Measurements from ENCODE around the gene NTRK3.

Gene NTRK3

DNA sequence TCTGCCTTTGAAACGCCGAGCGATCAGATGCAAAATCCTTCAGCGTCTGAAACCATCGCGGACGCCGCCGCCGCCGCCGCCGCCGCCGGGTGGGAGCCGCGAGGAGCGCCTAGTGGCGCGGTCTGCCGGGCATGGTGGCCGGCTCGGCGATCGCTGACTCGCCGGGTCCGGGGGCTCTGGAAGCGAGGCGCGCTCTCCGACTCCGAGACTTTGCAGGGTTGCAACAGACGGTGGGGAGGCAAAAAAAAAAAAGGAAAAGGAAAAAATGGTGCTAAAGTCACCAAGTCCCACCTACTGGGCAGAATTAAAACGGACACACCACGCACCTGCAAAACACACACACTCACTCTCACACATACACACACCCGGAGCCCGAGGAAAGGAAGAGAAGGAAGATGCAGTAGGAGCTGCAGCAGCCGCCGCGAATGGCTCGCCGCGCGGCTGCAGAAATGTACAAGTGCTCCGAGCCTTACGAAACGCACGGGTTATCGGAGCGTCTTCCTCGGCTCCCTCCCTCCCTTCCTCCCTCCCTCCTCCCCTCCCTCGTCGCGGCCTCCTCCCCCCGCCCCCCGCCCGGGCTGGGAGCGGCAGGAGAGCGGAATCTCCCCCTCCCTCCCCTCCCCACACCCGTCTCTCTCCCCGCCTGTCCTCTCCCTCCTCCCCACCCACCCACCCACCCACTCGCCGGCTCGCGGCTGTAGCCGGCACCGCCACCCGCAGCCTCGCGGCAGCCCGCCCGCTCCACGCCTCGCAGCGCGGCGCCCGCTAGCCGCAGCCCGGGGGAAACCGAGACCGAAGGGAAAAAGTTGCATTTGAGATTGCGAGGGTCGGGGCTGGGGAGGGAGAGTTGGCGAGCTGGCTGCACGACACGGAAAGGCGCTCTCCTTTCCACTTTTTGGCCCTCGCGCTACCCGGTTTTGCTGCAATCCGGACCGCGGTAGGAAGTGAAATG lies at the start of gene NTRK3:
NTRK3 (minus strand) TSS at position 461 of the 952 bp plus-strand sequence. CDS start 586 bp downstream, outside the sequence.
- TF ChIP-seq, protein P1, sequence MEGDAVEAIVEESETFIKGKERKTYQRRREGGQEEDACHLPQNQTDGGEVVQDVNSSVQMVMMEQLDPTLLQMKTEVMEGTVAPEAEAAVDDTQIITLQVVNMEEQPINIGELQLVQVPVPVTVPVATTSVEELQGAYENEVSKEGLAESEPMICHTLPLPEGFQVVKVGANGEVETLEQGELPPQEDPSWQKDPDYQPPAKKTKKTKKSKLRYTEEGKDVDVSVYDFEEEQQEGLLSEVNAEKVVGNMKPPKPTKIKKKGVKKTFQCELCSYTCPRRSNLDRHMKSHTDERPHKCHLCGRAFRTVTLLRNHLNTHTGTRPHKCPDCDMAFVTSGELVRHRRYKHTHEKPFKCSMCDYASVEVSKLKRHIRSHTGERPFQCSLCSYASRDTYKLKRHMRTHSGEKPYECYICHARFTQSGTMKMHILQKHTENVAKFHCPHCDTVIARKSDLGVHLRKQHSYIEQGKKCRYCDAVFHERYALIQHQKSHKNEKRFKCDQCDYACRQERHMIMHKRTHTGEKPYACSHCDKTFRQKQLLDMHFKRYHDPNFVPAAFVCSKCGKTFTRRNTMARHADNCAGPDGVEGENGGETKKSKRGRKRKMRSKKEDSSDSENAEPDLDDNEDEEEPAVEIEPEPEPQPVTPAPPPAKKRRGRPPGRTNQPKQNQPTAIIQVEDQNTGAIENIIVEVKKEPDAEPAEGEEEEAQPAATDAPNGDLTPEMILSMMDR (IDR thresholded peaks at IDR 0.05; ENCODE audit: borderline replicate concordance, insufficient read depth, low read depth, low read length) = no peak
- H3K4me3 ChIP-seq (ENCODE audit: low read depth, low read length) = no peak within 1 kb of the TSS

DNA sequence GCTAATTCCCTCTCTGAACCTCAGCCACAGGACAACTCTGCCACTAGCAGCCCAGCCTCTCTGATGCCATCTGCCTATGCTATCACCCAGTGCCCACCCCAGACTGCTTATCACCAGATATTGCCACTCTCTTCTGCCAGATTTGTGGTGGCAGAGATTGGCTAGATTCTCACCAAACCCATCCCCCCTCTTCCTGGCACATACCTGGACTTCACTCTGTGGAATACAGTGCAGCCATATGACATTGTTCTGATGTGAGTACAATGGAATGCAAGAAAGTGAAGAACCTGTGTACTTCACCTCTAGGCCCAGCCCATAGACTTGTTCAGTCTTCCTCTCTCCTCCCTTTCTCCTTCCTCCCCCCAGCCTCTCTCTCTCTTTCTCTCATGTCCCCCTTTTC lies 46.9 kb upstream of the NTRK3 start:
- no peak overlapping the region for H3K4me3 ChIP-seq (ENCODE audit: low read depth, low read length)
- TF ChIP-seq, protein P1 (IDR thresholded peaks at IDR 0.05; ENCODE audit: borderline replicate concordance, insufficient read depth, low read depth, low read length) = no peak

DNA sequence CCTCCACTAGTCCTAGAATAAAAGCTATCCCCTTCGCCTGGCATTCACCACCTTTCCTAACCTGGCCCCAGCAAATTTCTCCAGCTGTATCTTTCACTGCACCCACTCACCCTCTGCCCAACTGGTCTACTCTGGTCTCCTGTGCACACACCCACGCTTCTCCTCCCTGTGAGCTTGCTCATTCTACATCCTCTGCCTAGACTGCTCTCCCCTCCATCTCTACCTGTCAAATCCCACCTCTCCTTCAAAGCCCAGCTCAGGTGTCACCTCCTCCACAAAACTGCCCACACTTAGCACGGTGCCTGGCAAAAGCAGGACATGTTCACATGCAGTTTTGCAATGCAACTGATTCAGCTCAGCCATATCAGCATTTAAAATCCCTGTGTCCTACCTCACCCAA lies 45.8 kb upstream of the NTRK3 start:
- TF ChIP-seq, protein P1 (IDR thresholded peaks at IDR 0.05; ENCODE audit: borderline replicate concordance, insufficient read depth, low read depth, low read length) = no peak
- no peak overlapping the region for H3K4me3 ChIP-seq (ENCODE audit: low read depth, low read length)

DNA sequence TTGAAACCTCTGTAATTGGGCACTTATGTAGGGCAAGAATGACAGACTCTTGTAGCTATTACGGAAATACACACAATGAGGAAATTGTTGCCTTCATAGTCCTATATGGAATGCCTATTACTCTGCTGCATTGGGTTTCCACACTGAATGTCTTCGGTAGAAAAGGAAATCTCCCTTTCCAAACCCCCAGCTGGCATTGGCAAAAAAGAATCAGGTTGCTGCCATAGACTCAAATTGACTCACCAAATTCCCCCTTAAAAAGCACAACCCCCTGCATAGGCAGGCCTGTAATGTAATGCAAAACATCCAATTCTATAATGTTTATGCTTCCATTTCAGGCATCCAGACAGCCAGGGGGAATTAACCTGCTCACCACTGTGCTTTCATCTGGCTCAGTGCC lies 44.8 kb upstream of the NTRK3 start:
- H3K4me3 ChIP-seq (ENCODE audit: low read depth, low read length) = no peak overlapping the region
- TF ChIP-seq, protein P1 (IDR thresholded peaks at IDR 0.05; ENCODE audit: borderline replicate concordance, insufficient read depth, low read depth, low read length) = no peak

DNA sequence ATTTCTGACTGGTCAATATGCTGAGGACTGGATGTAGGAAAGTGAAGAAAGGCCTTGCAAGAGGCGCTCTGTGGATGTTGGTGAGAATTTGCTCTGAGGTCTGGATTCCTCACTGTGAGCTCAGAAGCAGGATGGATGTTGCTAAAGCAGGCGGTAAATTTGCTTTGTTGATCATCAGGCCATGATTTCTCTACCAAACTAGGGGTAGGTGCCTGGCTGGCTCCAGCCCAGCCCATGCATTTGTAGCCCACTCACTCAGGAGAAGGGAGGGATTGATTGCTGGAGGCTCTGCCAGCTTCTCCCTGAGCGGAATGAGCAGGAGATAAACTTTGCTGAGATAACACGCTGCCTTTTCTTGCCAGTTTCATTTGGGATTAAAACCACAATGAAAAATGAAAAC lies 44.3 kb upstream of the NTRK3 start:
- TF ChIP-seq, protein P1 (IDR thresholded peaks at IDR 0.05; ENCODE audit: borderline replicate concordance, insufficient read depth, low read depth, low read length) = no peak
- H3K4me3 ChIP-seq (ENCODE audit: low read depth, low read length) = no peak overlapping the region

DNA sequence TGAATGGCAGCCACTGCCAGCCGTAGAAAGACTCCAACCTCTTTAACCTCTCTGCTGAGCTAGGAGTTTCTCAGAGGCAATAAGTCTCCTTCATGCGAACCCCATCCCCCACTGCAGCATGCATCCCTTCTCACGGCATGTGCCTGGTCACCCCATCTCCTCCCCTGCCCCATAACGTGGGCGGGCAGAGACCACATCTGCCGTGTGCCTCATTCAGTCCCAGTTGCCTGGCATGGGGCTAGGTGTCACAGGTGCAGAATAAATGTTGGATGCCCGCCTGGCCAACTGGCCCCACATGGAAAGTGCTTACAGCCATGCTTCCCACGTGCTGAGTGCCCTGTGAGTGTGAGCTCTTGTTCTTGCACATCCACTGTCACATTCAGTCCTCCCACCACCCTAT lies 43.5 kb upstream of the NTRK3 start:
- no peak overlapping the region for H3K4me3 ChIP-seq (ENCODE audit: low read depth, low read length)
- TF ChIP-seq, protein P1 (IDR thresholded peaks at IDR 0.05; ENCODE audit: borderline replicate concordance, insufficient read depth, low read depth, low read length) = no peak

DNA sequence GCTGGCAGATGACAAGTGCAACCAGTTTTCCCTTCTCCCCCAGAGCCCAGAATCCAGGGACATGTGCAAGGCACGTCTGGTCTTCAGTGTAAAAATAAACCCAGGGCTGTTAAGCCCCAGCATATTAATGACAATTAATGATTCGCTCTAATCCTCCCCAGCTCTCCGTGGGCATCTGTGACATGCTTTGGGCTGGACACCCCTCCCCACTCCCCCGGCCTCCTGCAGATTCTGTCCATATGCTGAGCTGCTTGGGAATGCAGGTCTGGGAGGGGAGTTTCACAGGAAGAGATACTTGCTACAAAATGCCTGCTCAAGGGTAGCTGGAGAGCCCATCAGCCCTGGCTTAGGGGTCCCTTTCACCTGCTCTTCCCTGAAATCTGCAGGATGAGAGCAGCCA lies 43.0 kb upstream of the NTRK3 start:
- TF ChIP-seq, protein P1 (IDR thresholded peaks at IDR 0.05; ENCODE audit: borderline replicate concordance, insufficient read depth, low read depth, low read length) = no peak
- no peak overlapping the region for H3K4me3 ChIP-seq (ENCODE audit: low read depth, low read length)
